Keratinocyte (primary cell): ENCODE measurements around the gene FRMPD2.
"Not testable (repeated sequence)": the region's sequence is repeated elsewhere in the genome, so short reads cannot be mapped to it uniquely, and the experiment has no call there.

Source experiments
- CTCF ChIP-seq, 3 experiments: IDR thresholded peaks in 1 of 3; conservative IDR thresholded peaks in 1 of 3; optimal IDR thresholded peaks in 1 of 3; 2 replicates in 2 of 3; 3 replicates in 1 of 3; pipeline versions ENCODE3 to v1.5.1; 2011; ENCODE audit warnings: low read length in 3 of 3, mild to moderate bottlenecking in 3 of 3, moderate library complexity in 2 of 3, control low read depth in 1 of 3, inconsistent platforms in 1 of 3; ENCODE audit not compliant: insufficient read depth in 2 of 3; ENCODE audit errors: extremely low read depth in 1 of 3
- EZH2 ChIP-seq: IDR thresholded peaks from one replicate; pipeline ENCODE4 v1.6.1; 2012; ENCODE audit warnings: inconsistent platforms, mild to moderate bottlenecking, low read length, moderate library complexity

GRCh38 chr10:48139953-48140850 lies 134.3 kb downstream of the FRMPD2 start:
- TF ChIP-seq EZH2; CTCF (optimal IDR thresholded peaks at IDR 0.05 in 1 of 3, IDR thresholded peaks at IDR 0.05 in 1 of 3, conservative IDR thresholded peaks at IDR 0.05 in 1 of 3; ENCODE audit: extremely low read depth in 1 of 3, insufficient read depth in 2 of 3, low read length in 3 of 3): not testable (repeated sequence)
